K562 (cell line): ENCODE measurements around the gene KIF19. TPM values are rescaled to one million over a fixed set of nuclear protein-coding genes. Genes with fewer than 3 reads are reported as not detected.
A peak's percentile ranks its signal among the peaks of the same experiment; 100 is the strongest.

Experiments used
- ATAC-seq: fragments of 200-7000 bp; cut with Tn5 transposase; 3 replicates; pipeline ENCODE4 v1.9.1; 2020; ENCODE audit warnings: moderate library complexity
- BruUV-seq: library from RNA; stranded (reverse); fragments of 400-500 nt; replicated peaks from 2 replicates; lab custom pipeline; 2021; lab: Mats Ljungman, UMichigan
- CTCF ChIA-PET: fragments of 300-600 bp; formaldehyde crosslinking; extraction: SDS; loops from one replicate; lab custom pipeline; 2021; ENCODE audit warnings: low intra/inter-chr PET ratio; lab: Yijun Ruan, JAX
- POLR2A ChIA-PET: fragments of 300-600, 350-650 bp; sonication (Branson Sonifier 250); formaldehyde crosslinking; extraction: SDS; loops from one replicate; lab custom pipeline; 2021; ENCODE audit warnings: antibody characterized with exemption, inconsistent platforms; lab: Yijun Ruan, JAX
- DNase-seq, 4 experiments: peaks; one replicate each; pipeline versions ENCODE4 v3.0.0 to v3.0.0-alpha.2; 2011 to 2018; ENCODE audit warnings: low spot score in 3 of 4, mixed read lengths in 3 of 4; ENCODE audit errors: extremely low read depth in 1 of 4
- FAIRE-seq: peaks from 2 replicates; lab custom pipeline; 2011; peaks lifted over from hg19 to GRCh38; lab: Jason Lieb, UNC
- H2AFZ ChIP-seq: 2 replicates; pipeline ENCODE4 v1.6.0; 2011; ENCODE audit warnings: low read depth, low read length, control low read depth, inconsistent platforms
- H3K27ac ChIP-seq: fragments of 200-600 bp; 3 replicates; pipeline ENCODE4 v1.8.0; 2011; ENCODE audit warnings: low read depth, mild to moderate bottlenecking, control low read depth, inconsistent platforms, low read length, moderate library complexity, mixed read lengths; ENCODE audit errors: extremely low read depth
- H3K27me3 ChIP-seq, 2 experiments: fragments of 300-600 bp in 1 of 2; 2 replicates in 1 of 2; 3 replicates in 1 of 2; pipeline versions ENCODE4 v1.6.0 to v1.8.0; 2011; ENCODE audit warnings: inconsistent platforms in 2 of 2, low read length in 2 of 2, mild to moderate bottlenecking in 1 of 2, mixed read lengths in 1 of 2, moderate library complexity in 1 of 2; ENCODE audit not compliant: control insufficient read depth in 2 of 2, insufficient read depth in 2 of 2
- H3K36me3 ChIP-seq: fragments of 300-600 bp; 3 replicates; pipeline ENCODE4 v1.8.0; 2011; ENCODE audit warnings: mild to moderate bottlenecking, low read length, inconsistent platforms; ENCODE audit not compliant: control insufficient read depth, insufficient read depth
- H3K4me1 ChIP-seq, 2 experiments: fragments of 200-600 bp in 1 of 2; replicated peaks in 1 of 2; 2 replicates in 1 of 2; 3 replicates in 1 of 2; pipeline versions ENCODE4 v1.5.1 to v1.8.0; 2011; ENCODE audit warnings: inconsistent platforms in 2 of 2, low read length in 2 of 2, mild to moderate bottlenecking in 1 of 2, mixed read lengths in 1 of 2, moderate library complexity in 1 of 2; ENCODE audit not compliant: control insufficient read depth in 2 of 2, insufficient read depth in 2 of 2
- H3K4me2 ChIP-seq: 2 replicates; pipeline ENCODE4 v1.6.1; 2011; ENCODE audit warnings: low read length, control low read depth, inconsistent platforms, mixed read lengths; ENCODE audit not compliant: insufficient read depth
- H3K4me3 ChIP-seq: fragments of 200-600 bp; sonication (generic), shearing (Covaris generic); 2 replicates; pipeline ENCODE4 v1.5.1; 2016; ENCODE audit warnings: control low read depth, inconsistent platforms
- H3K79me2 ChIP-seq: fragments of 200-600 bp; 3 replicates; pipeline ENCODE4 v1.8.0; 2011; ENCODE audit warnings: low read length, inconsistent platforms; ENCODE audit not compliant: control insufficient read depth, insufficient read depth
- H3K9ac ChIP-seq, 2 experiments: 2 replicates each; pipeline versions ENCODE4 v1.6.0 to v1.6.1; 2011; ENCODE audit warnings: low read depth in 2 of 2, low read length in 2 of 2, control low read depth in 1 of 2, inconsistent platforms in 1 of 2, mild to moderate bottlenecking in 1 of 2, mixed read lengths in 1 of 2; ENCODE audit not compliant: insufficient read depth in 1 of 2
- H3K9me1 ChIP-seq: one replicate; pipeline ENCODE4 v1.6.0; 2011; ENCODE audit warnings: inconsistent platforms, mild to moderate bottlenecking, low read length, moderate library complexity; ENCODE audit not compliant: control insufficient read depth, insufficient read depth
- H3K9me3 ChIP-seq: replicated peaks from 2 replicates; pipeline ENCODE4 v1.5.1; 2011; ENCODE audit warnings: low read depth, low read length, inconsistent platforms; ENCODE audit not compliant: control insufficient read depth, insufficient read depth
- H4K20me1 ChIP-seq: replicated peaks from 2 replicates; pipeline ENCODE4 v1.6.1; 2011; ENCODE audit warnings: low read length, inconsistent platforms, mixed read lengths; ENCODE audit not compliant: control insufficient read depth, insufficient read depth
- JUN ChIP-seq, 2 experiments: sonication (generic) in 1 of 2; formaldehyde crosslinking in 1 of 2; IDR thresholded peaks; 2 replicates each; pipeline versions ENCODE4 v1.6.1 to v1.8.0; 2012 to 2022; ENCODE audit warnings: borderline replicate concordance in 2 of 2, mild to moderate bottlenecking in 2 of 2, improper control_type of control experiment in 1 of 2, low read depth in 1 of 2, low read length in 1 of 2, missing genetic modification reagents in 1 of 2
- ZNF384 ChIP-seq: IDR thresholded peaks from 2 replicates; pipeline ENCODE4 v1.6.1; 2012; ENCODE audit warnings: low read depth, low read length, improper control_type of control experiment
- WGBS: fragments of 100-300 bp; shearing (Covaris generic); methylation state at CpG from one replicate; pipeline ENCODE4 v1.1.6; 2016; ENCODE audit warnings: low coverage, mixed read lengths; ENCODE audit not compliant: insufficient coverage; ENCODE audit errors: missing lambda C conversion rate; 5-methylcytosine and 5-hydroxymethylcytosine counted together
- in situ Hi-C: fragments of 300-500 bp; cut with MboI; formaldehyde crosslinking; loops from 4 replicates; pipeline ENCODE4 v1.15.0; 2018; ENCODE audit warnings: inconsistent platforms, mixed read lengths
- intact Hi-C: fragments of 100-400 bp; cut with micrococcal nuclease; formaldehyde crosslinking; loops from 2 replicates; pipeline ENCODE4 v1.14.2; 2022
- polyA plus RNA-seq, 8 experiments: library from polyadenylated mRNA; depleted of rRNA in 4 of 8; stranded (reverse) in 5 of 8; unstranded in 3 of 8; fragments of >200 nt; fragmentation: Nextera tagmentation in 2 of 8; fragmentation: Illumina TruSeq in 1 of 8; extraction: Ambion mirVana in 2 of 8; extraction: Trizol in 1 of 8; gene quantifications; 2 replicates each; pipeline versions ENCODE4 v1.2.1 to v1.2.3, GENCODE V29; 2011 to 2014; ENCODE audit warnings: inconsistent platforms in 1 of 8, missing spikeins in 1 of 8
- total RNA-seq, 7 experiments: library from RNA; depleted of rRNA in 6 of 7; stranded (reverse); fragments of >200 nt in 6 of 7; fragmentation: Illumina TruSeq in 2 of 7; extraction: Trizol in 2 of 7; gene quantifications; 2 replicates each; pipeline versions ENCODE4 v1.2.1 to v1.2.3, GENCODE V29; 2011 to 2021; ENCODE audit warnings: low replicate concordance in 1 of 7
- TF ChIP-seq, protein P1 (sequence below): fragments of 450-650 bp; IDR thresholded peaks from 2 replicates; pipeline ENCODE4 v1.6.1; 2018; ENCODE audit not compliant: partially characterized antibody
- TF ChIP-seq, protein P2 (sequence below): fragments of 450-650 bp; IDR thresholded peaks from 2 replicates; pipeline ENCODE4 v1.7.0; 2016; ENCODE audit warnings: borderline replicate concordance

KIF19 gene
- total and polyA plus RNA-seq, 9 of the 15 experiments (the other 6 are each of a cell fraction or from before 2014, with no cell fraction given): 0.10 TPM; not detected in 8

DNA sequence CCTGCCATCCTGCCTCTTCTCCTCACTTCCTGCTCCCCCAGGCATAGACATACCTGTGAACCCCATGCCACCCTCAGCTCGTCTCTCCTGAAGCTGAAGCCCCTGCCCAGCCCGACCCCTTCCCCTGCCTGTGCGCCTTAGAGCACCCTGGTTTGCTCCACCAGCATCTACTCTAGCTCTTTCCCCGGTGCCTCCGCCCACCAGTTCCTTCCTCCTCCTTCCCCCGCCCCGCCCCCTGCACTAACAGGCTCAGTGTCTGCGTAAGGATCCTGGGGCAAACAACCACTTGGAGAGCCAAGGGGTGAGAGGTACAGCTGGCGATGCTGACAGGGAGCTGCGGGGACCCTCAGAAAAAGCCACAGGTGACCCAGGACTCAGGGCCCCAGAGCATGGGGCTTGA, 43.2 kb downstream of the KIF19 start (continued):
- TF ChIP-seq JUN (IDR thresholded peaks at IDR 0.05; ENCODE audit: borderline replicate concordance, low read depth, low read length) (no peak), JUN (CRISPR knock-in tag; IDR thresholded peaks at IDR 0.05; ENCODE audit: borderline replicate concordance) (no peak), ZNF384 (no peak)

DNA sequence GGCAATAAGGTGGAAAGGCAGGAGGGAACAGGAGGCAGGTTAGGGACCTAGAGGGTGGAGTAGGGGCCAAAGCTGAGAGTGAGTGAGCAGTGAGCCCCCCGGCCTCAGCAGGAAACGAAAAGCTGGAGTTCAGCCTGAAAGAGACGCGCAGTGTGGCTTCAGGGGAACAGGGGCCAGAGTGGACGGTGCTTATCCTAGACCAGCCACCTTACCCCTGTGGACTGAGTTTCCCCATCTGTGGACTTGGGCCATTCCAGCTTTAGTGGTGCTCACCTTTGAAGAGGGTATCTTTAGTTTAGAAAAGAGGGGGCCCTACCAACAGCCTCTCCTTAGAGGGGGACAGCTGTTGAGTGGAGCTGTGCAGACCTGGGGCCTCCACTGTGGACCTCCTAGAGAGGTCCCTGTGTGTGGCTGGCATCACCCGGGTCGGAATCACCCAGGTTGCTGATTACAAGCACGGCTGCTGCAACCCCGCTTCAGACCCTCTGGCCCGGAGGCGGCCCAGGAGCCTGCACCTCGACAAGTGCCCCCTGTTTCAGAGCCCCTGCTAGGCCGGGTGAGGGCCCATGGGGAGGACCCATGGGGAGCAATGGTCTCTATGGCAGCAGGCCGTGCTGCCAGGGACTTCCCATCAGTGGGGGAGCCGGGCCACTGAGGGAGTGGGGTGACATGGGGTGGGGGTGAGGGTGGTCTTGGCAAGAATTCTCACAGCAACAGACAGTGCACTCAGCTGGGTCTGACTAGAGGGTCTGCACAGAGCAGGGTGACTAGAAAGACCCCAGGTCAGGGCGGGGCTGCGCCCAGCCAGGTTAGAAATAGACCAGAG, 43.9 kb downstream of the KIF19 start:
- in situ Hi-C loops (loop anchor here (10.0 kb wide), 1 partner anchor 225 kb away; the partner anchor contains the start of gene CD300LD), intact Hi-C loops (loop anchor here (2.0 to 5.0 kb wide), 3 partner anchors 87 to 162 kb away; partner anchors contain the start of gene CD300LB)
- CTCF ChIA-PET: interaction anchor here (2.0 kb wide), 1 partner anchor 88 kb away, joined by 18 read pairs; no protein-coding TSS in a partner anchor
- DNase-seq (no peak), ATAC-seq (no peak), FAIRE-seq (no peak)
- no TSS peak for BruUV-seq
- TF ChIP-seq, protein P1, sequence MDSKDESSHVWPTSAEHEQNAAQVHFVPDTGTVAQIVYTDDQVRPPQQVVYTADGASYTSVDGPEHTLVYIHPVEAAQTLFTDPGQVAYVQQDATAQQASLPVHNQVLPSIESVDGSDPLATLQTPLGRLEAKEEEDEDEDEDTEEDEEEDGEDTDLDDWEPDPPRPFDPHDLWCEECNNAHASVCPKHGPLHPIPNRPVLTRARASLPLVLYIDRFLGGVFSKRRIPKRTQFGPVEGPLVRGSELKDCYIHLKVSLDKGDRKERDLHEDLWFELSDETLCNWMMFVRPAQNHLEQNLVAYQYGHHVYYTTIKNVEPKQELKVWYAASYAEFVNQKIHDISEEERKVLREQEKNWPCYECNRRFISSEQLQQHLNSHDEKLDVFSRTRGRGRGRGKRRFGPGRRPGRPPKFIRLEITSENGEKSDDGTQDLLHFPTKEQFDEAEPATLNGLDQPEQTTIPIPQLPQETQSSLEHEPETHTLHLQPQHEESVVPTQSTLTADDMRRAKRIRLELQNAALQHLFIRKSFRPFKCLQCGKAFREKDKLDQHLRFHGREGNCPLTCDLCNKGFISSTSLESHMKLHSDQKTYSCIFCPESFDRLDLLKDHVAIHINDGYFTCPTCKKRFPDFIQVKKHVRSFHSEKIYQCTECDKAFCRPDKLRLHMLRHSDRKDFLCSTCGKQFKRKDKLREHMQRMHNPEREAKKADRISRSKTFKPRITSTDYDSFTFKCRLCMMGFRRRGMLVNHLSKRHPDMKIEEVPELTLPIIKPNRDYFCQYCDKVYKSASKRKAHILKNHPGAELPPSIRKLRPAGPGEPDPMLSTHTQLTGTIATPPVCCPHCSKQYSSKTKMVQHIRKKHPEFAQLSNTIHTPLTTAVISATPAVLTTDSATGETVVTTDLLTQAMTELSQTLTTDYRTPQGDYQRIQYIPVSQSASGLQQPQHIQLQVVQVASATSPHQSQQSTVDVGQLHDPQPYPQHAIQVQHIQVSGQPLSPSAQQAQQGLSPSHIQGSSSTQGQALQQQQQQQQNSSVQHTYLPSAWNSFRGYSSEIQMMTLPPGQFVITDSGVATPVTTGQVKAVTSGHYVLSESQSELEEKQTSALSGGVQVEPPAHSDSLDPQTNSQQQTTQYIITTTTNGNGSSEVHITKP: peak; percentile 56
- TF ChIP-seq, protein P2, sequence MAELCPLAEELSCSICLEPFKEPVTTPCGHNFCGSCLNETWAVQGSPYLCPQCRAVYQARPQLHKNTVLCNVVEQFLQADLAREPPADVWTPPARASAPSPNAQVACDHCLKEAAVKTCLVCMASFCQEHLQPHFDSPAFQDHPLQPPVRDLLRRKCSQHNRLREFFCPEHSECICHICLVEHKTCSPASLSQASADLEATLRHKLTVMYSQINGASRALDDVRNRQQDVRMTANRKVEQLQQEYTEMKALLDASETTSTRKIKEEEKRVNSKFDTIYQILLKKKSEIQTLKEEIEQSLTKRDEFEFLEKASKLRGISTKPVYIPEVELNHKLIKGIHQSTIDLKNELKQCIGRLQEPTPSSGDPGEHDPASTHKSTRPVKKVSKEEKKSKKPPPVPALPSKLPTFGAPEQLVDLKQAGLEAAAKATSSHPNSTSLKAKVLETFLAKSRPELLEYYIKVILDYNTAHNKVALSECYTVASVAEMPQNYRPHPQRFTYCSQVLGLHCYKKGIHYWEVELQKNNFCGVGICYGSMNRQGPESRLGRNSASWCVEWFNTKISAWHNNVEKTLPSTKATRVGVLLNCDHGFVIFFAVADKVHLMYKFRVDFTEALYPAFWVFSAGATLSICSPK: no peak
- Histone ChIP-seq H3K9me1 (no peaks in the 10 kb centered on the region), H3K36me3 (no peaks in the 10 kb centered on the region), H3K9me3 (no peaks in the 10 kb centered on the region), H3K9ac (no peak overlapping the region), H3K79me2 (no peaks in the 10 kb centered on the region), H4K20me1 (peaks cover 9% of the 10 kb centered on the region), H3K27me3 (peaks cover 27 to 54% of the 10 kb centered on the region in 2 experiments), H3K4me2 (no peak overlapping the region), H3K4me1 (peaks cover 0 to 22% of the 10 kb centered on the region in 2 experiments; a peak in 1 of 5 replicates), H3K4me3 (no peak overlapping the region), H2AFZ (no peak overlapping the region), H3K27ac (no peak overlapping the region)
- POLR2A ChIA-PET: interaction anchor here (1.1 kb wide), 1 partner anchor 73 kb away, joined by 3 read pairs; no protein-coding TSS in a partner anchor
- WGBS: 6% methylated on average over 15 of the region's 17 CpGs
